K562 (cell line): ENCODE results near the gene HYPK. TPM values are rescaled to one million over a fixed set of nuclear protein-coding genes. Genes with fewer than 3 reads are reported as not detected.
A peak's percentile ranks its signal among the peaks of the same experiment; 100 is the strongest.

ENCODE experiments used
- E2F8 ChIP-seq: fragments of 450-650 bp; IDR thresholded peaks from 2 replicates; pipeline ENCODE4 v1.7.1; 2018; ENCODE audit warnings: mild to moderate bottlenecking, low read depth; ENCODE audit not compliant: partially characterized antibody
- FOXA1 ChIP-seq: fragments of 450-650 bp; IDR thresholded peaks from 2 replicates; pipeline ENCODE4 v1.6.1; 2016; ENCODE audit warnings: mild to moderate bottlenecking, borderline replicate concordance
- HCFC1 ChIP-seq: IDR thresholded peaks from 2 replicates; pipeline ENCODE4 v1.6.1; 2012; ENCODE audit warnings: low read depth, low read length, improper control_type of control experiment
- JUNB ChIP-seq: fragments of 450-650 bp; formaldehyde crosslinking; conservative IDR thresholded peaks from 2 replicates; pipeline ENCODE4 v1.4.0; 2020; ENCODE audit warnings: mild to moderate bottlenecking
- L3MBTL2 ChIP-seq: fragments of 450-650 bp; IDR thresholded peaks from 2 replicates; pipeline ENCODE4 v1.6.1; 2016; ENCODE audit warnings: mild to moderate bottlenecking, moderate library complexity
- MITF ChIP-seq: IDR thresholded peaks from 2 replicates; pipeline ENCODE4 v1.6.1; 2014; ENCODE audit warnings: antibody characterized with exemption
- PCBP1 ChIP-seq: fragments of 200-400 bp; formaldehyde crosslinking; IDR thresholded peaks from 2 replicates; pipeline ENCODE4 v1.6.1; 2018; ENCODE audit warnings: mild to moderate bottlenecking, low read depth, low read length; ENCODE audit not compliant: poor library complexity, severe bottlenecking
- POLR2G ChIP-seq: fragments of 200-400 bp; formaldehyde crosslinking; IDR thresholded peaks from 2 replicates; pipeline ENCODE4 v1.6.1; 2017; ENCODE audit warnings: low read depth, mild to moderate bottlenecking, antibody characterized with exemption, low read length, moderate library complexity
- POLR2H ChIP-seq: IDR thresholded peaks from 2 replicates; pipeline ENCODE4 v1.6.1; 2016; ENCODE audit warnings: missing genetic modification characterization, low read depth, mild to moderate bottlenecking, control low read depth, missing compliant biosample characterization, moderate library complexity
- PPARD ChIP-seq: fragments of 250-450 bp; sonication (Bioruptor Pico); IDR thresholded peaks from 2 replicates; pipeline ENCODE4 v1.8.0; 2022; ENCODE audit warnings: inconsistent platforms, mild to moderate bottlenecking, moderate library complexity
- SAP30 ChIP-seq: fragments of 200-600 bp; sonication (generic); IDR thresholded peaks from 2 replicates; pipeline ENCODE4 v1.6.1; 2012; ENCODE audit warnings: borderline replicate concordance, low read depth, mild to moderate bottlenecking, moderate library complexity, low read length, control low read depth, inconsistent platforms; ENCODE audit not compliant: insufficient read depth, poor library complexity, severe bottlenecking
- SP1 ChIP-seq: sonication (generic); formaldehyde crosslinking; IDR thresholded peaks from 2 replicates; pipeline ENCODE4 v1.8.1; 2022; ENCODE audit warnings: mild to moderate bottlenecking, missing genetic modification reagents
- THAP12 ChIP-seq: fragments of 250-450 bp; sonication (Bioruptor Pico); IDR thresholded peaks from 2 replicates; pipeline ENCODE4 v1.9.0; 2021; ENCODE audit warnings: mild to moderate bottlenecking, inconsistent platforms
- VEZF1 ChIP-seq: fragments of 200-800 bp; sonication (Bioruptor generic); IDR thresholded peaks from 2 replicates; pipeline ENCODE4 v1.6.1; 2017; ENCODE audit warnings: missing genetic modification characterization, missing compliant biosample characterization
- ZBTB8A ChIP-seq: fragments of 450-650 bp; IDR thresholded peaks from 2 replicates; pipeline ENCODE4 v1.6.1; 2018; ENCODE audit warnings: mild to moderate bottlenecking, moderate library complexity; ENCODE audit not compliant: partially characterized antibody
- ZNF277 ChIP-seq: fragments of 250-450 bp; sonication (Bioruptor Pico); IDR thresholded peaks from 2 replicates; pipeline ENCODE4 v1.8.0; 2022; ENCODE audit warnings: inconsistent platforms, mild to moderate bottlenecking, moderate library complexity, borderline replicate concordance
- ZNF76 ChIP-seq: fragments of 250-450 bp; sonication (Bioruptor Pico); IDR thresholded peaks from 2 replicates; pipeline ENCODE4 v1.4.0; 2020; ENCODE audit warnings: mild to moderate bottlenecking, moderate library complexity, borderline replicate concordance
- polyA plus RNA-seq, 8 experiments: library from polyadenylated mRNA; depleted of rRNA in 4 of 8; stranded (reverse) in 5 of 8; unstranded in 3 of 8; fragments of >200 nt; fragmentation: Nextera tagmentation in 2 of 8; fragmentation: Illumina TruSeq in 1 of 8; extraction: Ambion mirVana in 2 of 8; extraction: Trizol in 1 of 8; gene quantifications; 2 replicates each; pipeline versions ENCODE4 v1.2.1 to v1.2.3, GENCODE V29; 2011 to 2014; ENCODE audit warnings: inconsistent platforms in 1 of 8, missing spikeins in 1 of 8
- total RNA-seq, 7 experiments: library from RNA; depleted of rRNA in 6 of 7; stranded (reverse); fragments of >200 nt in 6 of 7; fragmentation: Illumina TruSeq in 2 of 7; extraction: Trizol in 2 of 7; gene quantifications; 2 replicates each; pipeline versions ENCODE4 v1.2.1 to v1.2.3, GENCODE V29; 2011 to 2021; ENCODE audit warnings: low replicate concordance in 1 of 7

The HYPK gene
- total and polyA plus RNA-seq, 9 of the 15 experiments (the other 6 are each of a cell fraction or from before 2014, with no cell fraction given), result 7.2 to 28.0 (median 21.1) TPM

- TF ChIP-seq E2F8, result peak; percentile 20
- no peak for TF ChIP-seq JUNB
- TF ChIP-seq PPARD (CRISPR knock-in tag), result no peak
- TF ChIP-seq VEZF1 (CRISPR knock-in tag), result peak; percentile 89
- TF ChIP-seq POLR2H (tag), result peak; percentile 79
- peak; percentile 82 for TF ChIP-seq SAP30
- no peak for TF ChIP-seq THAP12
- TF ChIP-seq FOXA1, result no peak
- TF ChIP-seq PCBP1, result peak; percentile 61
- peak; percentile 48 for TF ChIP-seq HCFC1
- peak; percentile 83; the same call in 1 of the 2 replicates for TF ChIP-seq SP1
- peak; percentile 95 for TF ChIP-seq L3MBTL2
- no peak for TF ChIP-seq ZNF76 (CRISPR knock-in tag)
- TF ChIP-seq ZNF277, result no peak
- TF ChIP-seq MITF, result peak; percentile 90
- TF ChIP-seq POLR2G, result peak; percentile 98
- no peak for TF ChIP-seq ZBTB8A
Measured at GRCh38 chr15:43791993-43792760, 8.2 kb upstream of the HYPK start, which contains the start of gene SERF2 (continued).
